ENCODE data around the gene FBXO21. TPM values are rescaled to one million over a fixed set of nuclear protein-coding genes. Genes with fewer than 3 reads are reported as not detected.

The FBXO21 gene
- total and polyA plus RNA-seq, 2 experiments from 2014 or later = 46.3 to 84.2 TPM

DNA sequence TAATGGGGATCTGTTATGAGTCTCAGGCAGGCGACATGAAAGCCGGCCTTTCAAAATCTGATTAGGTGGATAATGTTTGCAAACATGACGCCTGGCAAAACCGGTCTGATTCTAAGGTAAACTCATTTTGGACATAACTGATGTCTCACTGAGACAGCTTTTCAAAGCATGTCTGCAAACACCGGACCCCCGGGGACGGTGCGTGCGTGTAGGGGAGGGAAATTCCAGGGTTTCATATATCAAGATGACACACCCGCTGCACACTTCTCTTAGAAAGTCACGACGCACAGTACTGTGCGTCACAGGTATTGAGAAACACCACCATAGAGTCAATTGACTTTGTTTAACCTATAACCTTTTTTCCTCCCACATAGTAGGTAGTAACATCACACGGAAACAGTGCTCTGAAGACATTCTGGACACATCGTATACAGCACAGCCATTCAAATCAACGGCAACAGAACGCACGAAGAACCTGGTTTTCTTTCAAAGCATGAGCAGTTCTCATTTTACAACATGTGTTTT, 47.2 kb downstream of the FBXO21 start:
- Histone ChIP-seq H3K27me3 (ENCODE audit: insufficient read depth) (no peaks in the 10 kb centered on the region), H3K4me2 (no peak overlapping the region), H2AFZ (no peak overlapping the region), H3K27ac (ENCODE audit: low read depth) (no peak overlapping the region), H3F3A (replicated peaks; ENCODE audit: low read depth) (no peaks in the 10 kb centered on the region; the same call in 1 of the 2 replicates), H3K9me2 (ENCODE audit: insufficient read depth) (no peaks in the 10 kb centered on the region), H3K79me2 (replicated peaks; ENCODE audit: insufficient read depth) (no peaks in the 10 kb centered on the region), H3K4me3 (no peak overlapping the region), H3K4me1 (ENCODE audit: insufficient read depth) (no peaks in the 10 kb centered on the region), H3K36me3 (ENCODE audit: insufficient read depth) (no peaks in the 10 kb centered on the region), H4K20me1 (replicated peaks; ENCODE audit: insufficient read depth) (no peaks in the 10 kb centered on the region; the same call in 1 of the 2 replicates)
- H3K36me3 Mint-ChIP-seq (ENCODE audit: low read depth) = peaks cover 23% of the 10 kb centered on the region
- peaks cover 6% of the 10 kb centered on the region for H3K27me3 Mint-ChIP-seq (ENCODE audit: insufficient read depth, low read depth, poor library complexity)
- DNase-seq (ENCODE audit: low spot score) (no peak), ATAC-seq (no peak)
- no peak for TF ChIP-seq EZH2phosphoT487 (IDR thresholded peaks at IDR 0.05; ENCODE audit: unreplicated experiment)
- TF ChIP-seq STAT1 (IDR thresholded peaks at IDR 0.05; ENCODE audit: unreplicated experiment) = no peak
- no peak for TF ChIP-seq CREB1 (CRISPR knock-in tag; IDR thresholded peaks at IDR 0.05; ENCODE audit: low read depth)
- TF ChIP-seq ZNF331 (CRISPR knock-in tag; IDR thresholded peaks at IDR 0.05; ENCODE audit: low read depth) = no peak
- TF ChIP-seq JUNB (IDR thresholded peaks at IDR 0.05; ENCODE audit: unreplicated experiment) = no peak
- TF ChIP-seq POLR2AphosphoS5 (IDR thresholded peaks at IDR 0.05; ENCODE audit: low read depth) = no peak
- TF ChIP-seq NANOG (IDR thresholded peaks at IDR 0.05; ENCODE audit: borderline replicate concordance) = no peak
- TF ChIP-seq, protein P1, sequence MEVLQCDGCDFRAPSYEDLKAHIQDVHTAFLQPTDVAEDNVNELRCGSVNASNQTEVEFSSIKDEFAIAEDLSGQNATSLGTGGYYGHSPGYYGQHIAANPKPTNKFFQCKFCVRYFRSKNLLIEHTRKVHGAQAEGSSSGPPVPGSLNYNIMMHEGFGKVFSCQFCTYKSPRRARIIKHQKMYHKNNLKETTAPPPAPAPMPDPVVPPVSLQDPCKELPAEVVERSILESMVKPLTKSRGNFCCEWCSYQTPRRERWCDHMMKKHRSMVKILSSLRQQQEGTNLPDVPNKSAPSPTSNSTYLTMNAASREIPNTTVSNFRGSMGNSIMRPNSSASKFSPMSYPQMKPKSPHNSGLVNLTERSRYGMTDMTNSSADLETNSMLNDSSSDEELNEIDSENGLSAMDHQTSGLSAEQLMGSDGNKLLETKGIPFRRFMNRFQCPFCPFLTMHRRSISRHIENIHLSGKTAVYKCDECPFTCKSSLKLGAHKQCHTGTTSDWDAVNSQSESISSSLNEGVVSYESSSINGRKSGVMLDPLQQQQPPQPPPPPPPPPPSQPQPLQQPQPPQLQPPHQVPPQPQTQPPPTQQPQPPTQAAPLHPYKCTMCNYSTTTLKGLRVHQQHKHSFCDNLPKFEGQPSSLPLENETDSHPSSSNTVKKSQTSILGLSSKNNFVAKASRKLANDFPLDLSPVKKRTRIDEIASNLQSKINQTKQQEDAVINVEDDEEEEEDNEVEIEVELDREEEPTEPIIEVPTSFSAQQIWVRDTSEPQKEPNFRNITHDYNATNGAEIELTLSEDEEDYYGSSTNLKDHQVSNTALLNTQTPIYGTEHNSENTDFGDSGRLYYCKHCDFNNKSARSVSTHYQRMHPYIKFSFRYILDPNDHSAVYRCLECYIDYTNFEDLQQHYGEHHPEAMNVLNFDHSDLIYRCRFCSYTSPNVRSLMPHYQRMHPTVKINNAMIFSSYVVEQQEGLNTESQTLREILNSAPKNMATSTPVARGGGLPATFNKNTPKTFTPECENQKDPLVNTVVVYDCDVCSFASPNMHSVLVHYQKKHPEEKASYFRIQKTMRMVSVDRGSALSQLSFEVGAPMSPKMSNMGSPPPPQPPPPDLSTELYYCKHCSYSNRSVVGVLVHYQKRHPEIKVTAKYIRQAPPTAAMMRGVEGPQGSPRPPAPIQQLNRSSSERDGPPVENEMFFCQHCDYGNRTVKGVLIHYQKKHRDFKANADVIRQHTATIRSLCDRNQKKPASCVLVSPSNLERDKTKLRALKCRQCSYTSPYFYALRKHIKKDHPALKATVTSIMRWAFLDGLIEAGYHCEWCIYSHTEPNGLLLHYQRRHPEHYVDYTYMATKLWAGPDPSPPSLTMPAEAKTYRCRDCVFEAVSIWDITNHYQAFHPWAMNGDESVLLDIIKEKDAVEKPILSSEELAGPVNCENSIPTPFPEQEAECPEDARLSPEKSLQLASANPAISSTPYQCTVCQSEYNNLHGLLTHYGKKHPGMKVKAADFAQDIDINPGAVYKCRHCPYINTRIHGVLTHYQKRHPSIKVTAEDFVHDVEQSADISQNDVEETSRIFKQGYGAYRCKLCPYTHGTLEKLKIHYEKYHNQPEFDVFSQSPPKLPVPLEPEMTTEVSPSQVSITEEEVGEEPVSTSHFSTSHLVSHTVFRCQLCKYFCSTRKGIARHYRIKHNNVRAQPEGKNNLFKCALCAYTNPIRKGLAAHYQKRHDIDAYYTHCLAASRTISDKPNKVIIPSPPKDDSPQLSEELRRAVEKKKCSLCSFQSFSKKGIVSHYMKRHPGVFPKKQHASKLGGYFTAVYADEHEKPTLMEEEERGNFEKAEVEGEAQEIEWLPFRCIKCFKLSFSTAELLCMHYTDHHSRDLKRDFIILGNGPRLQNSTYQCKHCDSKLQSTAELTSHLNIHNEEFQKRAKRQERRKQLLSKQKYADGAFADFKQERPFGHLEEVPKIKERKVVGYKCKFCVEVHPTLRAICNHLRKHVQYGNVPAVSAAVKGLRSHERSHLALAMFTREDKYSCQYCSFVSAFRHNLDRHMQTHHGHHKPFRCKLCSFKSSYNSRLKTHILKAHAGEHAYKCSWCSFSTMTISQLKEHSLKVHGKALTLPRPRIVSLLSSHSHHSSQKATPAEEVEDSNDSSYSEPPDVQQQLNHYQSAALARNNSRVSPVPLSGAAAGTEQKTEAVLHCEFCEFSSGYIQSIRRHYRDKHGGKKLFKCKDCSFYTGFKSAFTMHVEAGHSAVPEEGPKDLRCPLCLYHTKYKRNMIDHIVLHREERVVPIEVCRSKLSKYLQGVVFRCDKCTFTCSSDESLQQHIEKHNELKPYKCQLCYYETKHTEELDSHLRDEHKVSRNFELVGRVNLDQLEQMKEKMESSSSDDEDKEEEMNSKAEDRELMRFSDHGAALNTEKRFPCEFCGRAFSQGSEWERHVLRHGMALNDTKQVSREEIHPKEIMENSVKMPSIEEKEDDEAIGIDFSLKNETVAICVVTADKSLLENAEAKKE (CRISPR knock-in tag; IDR thresholded peaks at IDR 0.05) = no peak
- no peak for TF ChIP-seq ZNF114 (CRISPR knock-in tag; IDR thresholded peaks at IDR 0.05)
- no peak for TF ChIP-seq EZH2 (IDR thresholded peaks at IDR 0.05; ENCODE audit: low read depth, unreplicated experiment)
- TF ChIP-seq, protein P2, sequence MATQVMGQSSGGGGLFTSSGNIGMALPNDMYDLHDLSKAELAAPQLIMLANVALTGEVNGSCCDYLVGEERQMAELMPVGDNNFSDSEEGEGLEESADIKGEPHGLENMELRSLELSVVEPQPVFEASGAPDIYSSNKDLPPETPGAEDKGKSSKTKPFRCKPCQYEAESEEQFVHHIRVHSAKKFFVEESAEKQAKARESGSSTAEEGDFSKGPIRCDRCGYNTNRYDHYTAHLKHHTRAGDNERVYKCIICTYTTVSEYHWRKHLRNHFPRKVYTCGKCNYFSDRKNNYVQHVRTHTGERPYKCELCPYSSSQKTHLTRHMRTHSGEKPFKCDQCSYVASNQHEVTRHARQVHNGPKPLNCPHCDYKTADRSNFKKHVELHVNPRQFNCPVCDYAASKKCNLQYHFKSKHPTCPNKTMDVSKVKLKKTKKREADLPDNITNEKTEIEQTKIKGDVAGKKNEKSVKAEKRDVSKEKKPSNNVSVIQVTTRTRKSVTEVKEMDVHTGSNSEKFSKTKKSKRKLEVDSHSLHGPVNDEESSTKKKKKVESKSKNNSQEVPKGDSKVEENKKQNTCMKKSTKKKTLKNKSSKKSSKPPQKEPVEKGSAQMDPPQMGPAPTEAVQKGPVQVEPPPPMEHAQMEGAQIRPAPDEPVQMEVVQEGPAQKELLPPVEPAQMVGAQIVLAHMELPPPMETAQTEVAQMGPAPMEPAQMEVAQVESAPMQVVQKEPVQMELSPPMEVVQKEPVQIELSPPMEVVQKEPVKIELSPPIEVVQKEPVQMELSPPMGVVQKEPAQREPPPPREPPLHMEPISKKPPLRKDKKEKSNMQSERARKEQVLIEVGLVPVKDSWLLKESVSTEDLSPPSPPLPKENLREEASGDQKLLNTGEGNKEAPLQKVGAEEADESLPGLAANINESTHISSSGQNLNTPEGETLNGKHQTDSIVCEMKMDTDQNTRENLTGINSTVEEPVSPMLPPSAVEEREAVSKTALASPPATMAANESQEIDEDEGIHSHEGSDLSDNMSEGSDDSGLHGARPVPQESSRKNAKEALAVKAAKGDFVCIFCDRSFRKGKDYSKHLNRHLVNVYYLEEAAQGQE (IDR thresholded peaks at IDR 0.05; ENCODE audit: unreplicated experiment) = no peak
- TF ChIP-seq, protein P3, sequence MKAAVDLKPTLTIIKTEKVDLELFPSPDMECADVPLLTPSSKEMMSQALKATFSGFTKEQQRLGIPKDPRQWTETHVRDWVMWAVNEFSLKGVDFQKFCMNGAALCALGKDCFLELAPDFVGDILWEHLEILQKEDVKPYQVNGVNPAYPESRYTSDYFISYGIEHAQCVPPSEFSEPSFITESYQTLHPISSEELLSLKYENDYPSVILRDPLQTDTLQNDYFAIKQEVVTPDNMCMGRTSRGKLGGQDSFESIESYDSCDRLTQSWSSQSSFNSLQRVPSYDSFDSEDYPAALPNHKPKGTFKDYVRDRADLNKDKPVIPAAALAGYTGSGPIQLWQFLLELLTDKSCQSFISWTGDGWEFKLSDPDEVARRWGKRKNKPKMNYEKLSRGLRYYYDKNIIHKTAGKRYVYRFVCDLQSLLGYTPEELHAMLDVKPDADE (IDR thresholded peaks at IDR 0.05) = no peak
- TF ChIP-seq, protein P4, sequence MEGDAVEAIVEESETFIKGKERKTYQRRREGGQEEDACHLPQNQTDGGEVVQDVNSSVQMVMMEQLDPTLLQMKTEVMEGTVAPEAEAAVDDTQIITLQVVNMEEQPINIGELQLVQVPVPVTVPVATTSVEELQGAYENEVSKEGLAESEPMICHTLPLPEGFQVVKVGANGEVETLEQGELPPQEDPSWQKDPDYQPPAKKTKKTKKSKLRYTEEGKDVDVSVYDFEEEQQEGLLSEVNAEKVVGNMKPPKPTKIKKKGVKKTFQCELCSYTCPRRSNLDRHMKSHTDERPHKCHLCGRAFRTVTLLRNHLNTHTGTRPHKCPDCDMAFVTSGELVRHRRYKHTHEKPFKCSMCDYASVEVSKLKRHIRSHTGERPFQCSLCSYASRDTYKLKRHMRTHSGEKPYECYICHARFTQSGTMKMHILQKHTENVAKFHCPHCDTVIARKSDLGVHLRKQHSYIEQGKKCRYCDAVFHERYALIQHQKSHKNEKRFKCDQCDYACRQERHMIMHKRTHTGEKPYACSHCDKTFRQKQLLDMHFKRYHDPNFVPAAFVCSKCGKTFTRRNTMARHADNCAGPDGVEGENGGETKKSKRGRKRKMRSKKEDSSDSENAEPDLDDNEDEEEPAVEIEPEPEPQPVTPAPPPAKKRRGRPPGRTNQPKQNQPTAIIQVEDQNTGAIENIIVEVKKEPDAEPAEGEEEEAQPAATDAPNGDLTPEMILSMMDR (conservative IDR thresholded peaks at IDR 0.05; ENCODE audit: low read depth in 2 of 2) = no peak
- no peaks in the 10 kb centered on the region for H3K9me3 Mint-ChIP-seq
- peaks cover 7% of the 10 kb centered on the region; the same call in 2 of the 3 replicates for H3K4me1 Mint-ChIP-seq
- H3K27ac Mint-ChIP-seq = no peak overlapping the region
- no peak overlapping the region for H3K4me3 Mint-ChIP-seq
